Upper lobe of left lung (tissue), 4 donors: ENCODE data around the gene NTSR1.

ENCODE experiments used
- EP300 ChIP-seq, 4 donors: sonication (generic); formaldehyde crosslinking; IDR thresholded peaks; one replicate each; pipeline ENCODE4 v1.5.1; 2017; ENCODE audit warnings: antibody characterized with exemption in 4 of 4, control low read depth in 2 of 4
- POLR2A ChIP-seq, 4 donors: fragments of 450-650 bp; IDR thresholded peaks; one replicate each; pipeline ENCODE4 v1.5.1; 2016 to 2017; ENCODE audit warnings: antibody characterized with exemption in 4 of 4, mild to moderate bottlenecking in 2 of 4
- POLR2AphosphoS5 ChIP-seq, 2 donors: sonication (generic); formaldehyde crosslinking; IDR thresholded peaks; one replicate each; pipeline ENCODE4 v1.5.1; 2017; ENCODE audit warnings: antibody characterized with exemption in 2 of 2
- TF ChIP-seq, protein P1 (sequence below), 6 experiments: fragments of 450-650 bp in 4 of 6; fragments of 200-600 bp in 2 of 6; sonication (generic) in 2 of 6; IDR thresholded peaks; one replicate each; pipeline ENCODE4 v1.5.1; 2016 to 2019; ENCODE audit warnings: antibody characterized with exemption in 6 of 6

- TF ChIP-seq, protein P1, sequence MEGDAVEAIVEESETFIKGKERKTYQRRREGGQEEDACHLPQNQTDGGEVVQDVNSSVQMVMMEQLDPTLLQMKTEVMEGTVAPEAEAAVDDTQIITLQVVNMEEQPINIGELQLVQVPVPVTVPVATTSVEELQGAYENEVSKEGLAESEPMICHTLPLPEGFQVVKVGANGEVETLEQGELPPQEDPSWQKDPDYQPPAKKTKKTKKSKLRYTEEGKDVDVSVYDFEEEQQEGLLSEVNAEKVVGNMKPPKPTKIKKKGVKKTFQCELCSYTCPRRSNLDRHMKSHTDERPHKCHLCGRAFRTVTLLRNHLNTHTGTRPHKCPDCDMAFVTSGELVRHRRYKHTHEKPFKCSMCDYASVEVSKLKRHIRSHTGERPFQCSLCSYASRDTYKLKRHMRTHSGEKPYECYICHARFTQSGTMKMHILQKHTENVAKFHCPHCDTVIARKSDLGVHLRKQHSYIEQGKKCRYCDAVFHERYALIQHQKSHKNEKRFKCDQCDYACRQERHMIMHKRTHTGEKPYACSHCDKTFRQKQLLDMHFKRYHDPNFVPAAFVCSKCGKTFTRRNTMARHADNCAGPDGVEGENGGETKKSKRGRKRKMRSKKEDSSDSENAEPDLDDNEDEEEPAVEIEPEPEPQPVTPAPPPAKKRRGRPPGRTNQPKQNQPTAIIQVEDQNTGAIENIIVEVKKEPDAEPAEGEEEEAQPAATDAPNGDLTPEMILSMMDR (IDR thresholded peaks at IDR 0.05) = no peak
- no peak for TF ChIP-seq POLR2A (IDR thresholded peaks at IDR 0.05)
- TF ChIP-seq POLR2AphosphoS5 (IDR thresholded peaks at IDR 0.05) = no peak
- TF ChIP-seq EP300 (IDR thresholded peaks at IDR 0.05) = no peak
These were observed 19.6 kb downstream of the NTSR1 start for GRCh38 chr20:62728028-62728780.
